ENCODE results near the gene ZNF235. TPM values are rescaled to one million over a fixed set of nuclear protein-coding genes. Genes with fewer than 3 reads are reported as not detected.

The ZNF235 gene
- total RNA-seq, 4 donors from 2014 or later = 2.1 to 11.8 (median 7.0) TPM

- H3K4me3 ChIP-seq = peak overlapping the region; percentile 82
- WGBS = under 1% methylated on average over 11 of the region's 11 CpGs
- peak overlapping the region; percentile 61 for H3K27ac ChIP-seq
- no peak for DNase-seq (ENCODE audit: low spot score in 2 of 2)
- TF ChIP-seq POLR2AphosphoS5 (IDR thresholded peaks at IDR 0.05) = no peak
- peaks cover 30% of the 10 kb centered on the region for H3K36me3 ChIP-seq
- H3K9me3 ChIP-seq = no peaks in the 10 kb centered on the region
- no peaks in the 10 kb centered on the region for H3K27me3 ChIP-seq
- H3K4me1 ChIP-seq = peaks cover 13% of the 10 kb centered on the region
Measured at GRCh38 chr19:44303976-44304568, 753 bp downstream of the ZNF235 start.

GRCh38 chr19:44303320-44303719 lies 1.5 kb downstream of the ZNF235 start:
- peaks cover 37% of the 10 kb centered on the region for H3K36me3 ChIP-seq
- TF ChIP-seq POLR2A (IDR thresholded peaks at IDR 0.05) (no peak), EP300 (IDR thresholded peaks at IDR 0.05) (no peak), POLR2AphosphoS5 (IDR thresholded peaks at IDR 0.05) (no peak), CTCF (IDR thresholded peaks at IDR 0.05) (no peak)
- H3K27me3 ChIP-seq = no peaks in the 10 kb centered on the region
- WGBS = 69% methylated on average over 4 of the region's 4 CpGs
- peaks cover 13% of the 10 kb centered on the region for H3K4me1 ChIP-seq
- H3K4me3 ChIP-seq = no peak overlapping the region
- no peaks in the 10 kb centered on the region for H3K9me3 ChIP-seq
- DNase-seq (ENCODE audit: low spot score in 2 of 2) = no peak
- H3K27ac ChIP-seq = no peak overlapping the region

- WGBS = 80% methylated on average over 4 of the region's 4 CpGs
- Histone ChIP-seq H3K27me3 (no peaks in the 10 kb centered on the region), H3K4me1 (no peaks in the 10 kb centered on the region), H3K4me3 (no peak overlapping the region), H3K9me3 (peaks cover 45% of the 10 kb centered on the region), H3K36me3 (peaks cover 29% of the 10 kb centered on the region), H3K27ac (no peak overlapping the region)
- DNase-seq (ENCODE audit: low spot score in 2 of 2) = no peak
- no peak for TF ChIP-seq EP300 (IDR thresholded peaks at IDR 0.05)
- no peak for TF ChIP-seq POLR2A (IDR thresholded peaks at IDR 0.05)
- no peak for TF ChIP-seq CTCF (IDR thresholded peaks at IDR 0.05)
- TF ChIP-seq POLR2AphosphoS5 (IDR thresholded peaks at IDR 0.05) = no peak
Measured at GRCh38 chr19:44284968-44285367, 19.9 kb downstream of the ZNF235 start.

GRCh38 chr19:44282846-44283245 lies 22.0 kb downstream of the ZNF235 start:
- Histone ChIP-seq H3K27me3 (no peaks in the 10 kb centered on the region), H3K9me3 (peaks cover 44% of the 10 kb centered on the region), H3K4me1 (no peaks in the 10 kb centered on the region), H3K27ac (no peak overlapping the region), H3K4me3 (no peak overlapping the region), H3K36me3 (peaks cover 10% of the 10 kb centered on the region)
- no peak for DNase-seq (ENCODE audit: low spot score in 2 of 2)
- no peak for TF ChIP-seq POLR2AphosphoS5 (IDR thresholded peaks at IDR 0.05)
- TF ChIP-seq EP300 (IDR thresholded peaks at IDR 0.05) = no peak
- no peak for TF ChIP-seq CTCF (IDR thresholded peaks at IDR 0.05)
- TF ChIP-seq POLR2A (IDR thresholded peaks at IDR 0.05) = no peak
- 95% methylated on average over 3 of the region's 3 CpGs for WGBS

- Histone ChIP-seq H3K9me3 (peaks cover 40% of the 10 kb centered on the region), H3K4me3 (no peak overlapping the region), H3K27ac (no peak overlapping the region), H3K27me3 (no peaks in the 10 kb centered on the region), H3K4me1 (no peaks in the 10 kb centered on the region), H3K36me3 (no peaks in the 10 kb centered on the region)
- TF ChIP-seq POLR2A (IDR thresholded peaks at IDR 0.05) (no peak), POLR2AphosphoS5 (IDR thresholded peaks at IDR 0.05) (no peak), CTCF (IDR thresholded peaks at IDR 0.05) (no peak), EP300 (IDR thresholded peaks at IDR 0.05) (no peak)
- WGBS = 73% methylated on average over 10 of the region's 10 CpGs
- DNase-seq (ENCODE audit: low spot score in 2 of 2) = no peak
Measured at GRCh38 chr19:44280916-44281315, 23.9 kb downstream of the ZNF235 start.

Measured in suprapubic skin (tissue), 4 donors.